Measurements from ENCODE around the gene ABTB2. TPM values are rescaled to one million over a fixed set of nuclear protein-coding genes. Genes with fewer than 3 reads are reported as not detected.

ABTB2 gene
- polyA plus RNA-seq, 2 of the 4 experiments (the other 2 are of a cell fraction): 8.9 to 15.4 TPM

DNA sequence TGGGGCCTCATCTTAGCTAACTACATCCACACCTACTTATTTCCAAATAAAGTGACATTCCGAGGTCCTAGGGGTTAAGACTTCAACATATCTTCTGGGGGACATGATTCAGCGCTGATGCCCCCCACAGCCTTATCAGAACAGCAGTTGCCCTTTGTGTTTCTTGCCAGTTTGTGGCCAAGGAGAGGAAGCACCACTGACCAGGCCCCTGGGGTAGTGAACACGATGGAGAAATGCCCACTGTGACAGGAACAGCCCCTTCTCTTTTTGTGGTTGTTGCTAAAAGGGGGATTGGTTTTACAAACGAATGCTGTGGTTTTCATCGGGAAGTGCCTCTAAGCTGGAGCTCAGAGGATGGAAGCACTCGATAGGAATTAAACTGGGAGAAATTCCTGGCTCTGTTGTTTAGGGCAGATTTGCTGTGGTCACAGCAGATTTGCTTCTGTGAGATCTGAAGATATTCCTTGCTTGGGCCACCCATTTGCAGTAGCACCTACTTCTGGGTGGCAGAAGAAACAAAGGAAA is 88.8 kb downstream of the ABTB2 start (continued):
- TF ChIP-seq TP53 (CRISPR knock-in tag; IDR thresholded peaks at IDR 0.05) (no peak), MAFK (IDR thresholded peaks at IDR 0.05; ENCODE audit: partially characterized antibody) (no peak), ZNF302 (CRISPR knock-in tag; IDR thresholded peaks at IDR 0.05) (no peak), ZC3H11A (IDR thresholded peaks at IDR 0.05) (no peak)
- TF ChIP-seq, protein P1, sequence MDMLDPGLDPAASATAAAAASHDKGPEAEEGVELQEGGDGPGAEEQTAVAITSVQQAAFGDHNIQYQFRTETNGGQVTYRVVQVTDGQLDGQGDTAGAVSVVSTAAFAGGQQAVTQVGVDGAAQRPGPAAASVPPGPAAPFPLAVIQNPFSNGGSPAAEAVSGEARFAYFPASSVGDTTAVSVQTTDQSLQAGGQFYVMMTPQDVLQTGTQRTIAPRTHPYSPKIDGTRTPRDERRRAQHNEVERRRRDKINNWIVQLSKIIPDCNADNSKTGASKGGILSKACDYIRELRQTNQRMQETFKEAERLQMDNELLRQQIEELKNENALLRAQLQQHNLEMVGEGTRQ (IDR thresholded peaks at IDR 0.05): no peak
- TF ChIP-seq, protein P2, sequence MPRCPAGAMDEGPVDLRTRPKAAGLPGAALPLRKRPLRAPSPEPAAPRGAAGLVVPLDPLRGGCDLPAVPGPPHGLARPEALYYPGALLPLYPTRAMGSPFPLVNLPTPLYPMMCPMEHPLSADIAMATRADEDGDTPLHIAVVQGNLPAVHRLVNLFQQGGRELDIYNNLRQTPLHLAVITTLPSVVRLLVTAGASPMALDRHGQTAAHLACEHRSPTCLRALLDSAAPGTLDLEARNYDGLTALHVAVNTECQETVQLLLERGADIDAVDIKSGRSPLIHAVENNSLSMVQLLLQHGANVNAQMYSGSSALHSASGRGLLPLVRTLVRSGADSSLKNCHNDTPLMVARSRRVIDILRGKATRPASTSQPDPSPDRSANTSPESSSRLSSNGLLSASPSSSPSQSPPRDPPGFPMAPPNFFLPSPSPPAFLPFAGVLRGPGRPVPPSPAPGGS (IDR thresholded peaks at IDR 0.05): no peak

DNA sequence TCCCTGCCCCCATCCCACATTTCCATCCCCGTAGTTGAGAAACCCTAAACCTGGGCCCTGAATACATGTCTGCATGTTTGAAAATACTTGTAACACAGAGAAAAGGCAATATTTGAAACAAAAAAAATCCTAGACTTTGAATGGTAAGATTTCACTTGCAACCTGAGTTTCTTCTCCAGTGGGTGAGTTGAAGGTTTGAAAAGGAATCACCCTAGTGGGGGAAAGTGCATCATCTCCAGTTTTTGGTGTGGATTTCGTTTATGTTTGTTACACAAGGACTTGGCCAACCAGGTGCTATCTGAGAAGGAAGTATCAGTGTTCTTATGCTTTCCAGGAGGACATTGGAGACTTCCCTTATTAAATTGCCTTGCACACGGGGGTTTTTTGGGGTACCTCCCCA is 90.4 kb downstream of the ABTB2 start:
- POLR2A ChIA-PET: no interaction called here
- H3K4me1 ChIP-seq: peaks cover 56% of the 10 kb centered on the region
- CTCF ChIA-PET: no interaction called here

More for the DNA sequence above, 90.4 kb downstream of the ABTB2 start:
- Histone ChIP-seq H3K9me3 (no peaks in the 10 kb centered on the region), H3K4me3 (no peak overlapping the region), H3K27ac (peak overlapping the region; percentile 56 to 77; a peak in 4 of 6 replicates), H3K4me2 (peak overlapping the region; percentile 62; the same call in 2 of the 3 replicates)
- TF ChIP-seq CBX2 (IDR thresholded peaks at IDR 0.05; ENCODE audit: borderline replicate concordance, low read depth) (no peak), ZC3H11A (IDR thresholded peaks at IDR 0.05) (no peak), JUNB (IDR thresholded peaks at IDR 0.05) (no peak), ZFP36 (IDR thresholded peaks at IDR 0.05; ENCODE audit: borderline replicate concordance, partially characterized antibody) (no peak), HEYL (CRISPR knock-in tag; IDR thresholded peaks at IDR 0.05) (no peak), PHF8 (IDR thresholded peaks at IDR 0.05; ENCODE audit: borderline replicate concordance, low read depth) (no peak), EHF (CRISPR knock-in tag; IDR thresholded peaks at IDR 0.05) (no peak), HDAC2 (IDR thresholded peaks at IDR 0.05) (no peak), SREBF2 (IDR thresholded peaks at IDR 0.05) (no peak), CEBPB (IDR thresholded peaks at IDR 0.05) (no peak), RFX5 (IDR thresholded peaks at IDR 0.05) (no peak), HMGXB4 (CRISPR knock-in tag; IDR thresholded peaks at IDR 0.05; ENCODE audit: borderline replicate concordance) (no peak), CBX8 (IDR thresholded peaks at IDR 0.05) (no peak), HOXB13 (CRISPR knock-in tag; IDR thresholded peaks at IDR 0.05; ENCODE audit: low read depth) (no peak), EP300 (IDR thresholded peaks at IDR 0.05) (no peak), TFCP2L1 (CRISPR knock-in tag; IDR thresholded peaks at IDR 0.05) (no peak)
- TF ChIP-seq, protein P3, sequence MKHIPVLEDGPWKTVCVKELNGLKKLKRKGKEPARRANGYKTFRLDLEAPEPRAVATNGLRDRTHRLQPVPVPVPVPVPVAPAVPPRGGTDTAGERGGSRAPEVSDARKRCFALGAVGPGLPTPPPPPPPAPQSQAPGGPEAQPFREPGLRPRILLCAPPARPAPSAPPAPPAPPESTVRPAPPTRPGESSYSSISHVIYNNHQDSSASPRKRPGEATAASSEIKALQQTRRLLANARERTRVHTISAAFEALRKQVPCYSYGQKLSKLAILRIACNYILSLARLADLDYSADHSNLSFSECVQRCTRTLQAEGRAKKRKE (CRISPR knock-in tag; IDR thresholded peaks at IDR 0.05; ENCODE audit: low read depth): no peak
- TF ChIP-seq, protein P2 (IDR thresholded peaks at IDR 0.05): no peak
- TF ChIP-seq, protein P4, sequence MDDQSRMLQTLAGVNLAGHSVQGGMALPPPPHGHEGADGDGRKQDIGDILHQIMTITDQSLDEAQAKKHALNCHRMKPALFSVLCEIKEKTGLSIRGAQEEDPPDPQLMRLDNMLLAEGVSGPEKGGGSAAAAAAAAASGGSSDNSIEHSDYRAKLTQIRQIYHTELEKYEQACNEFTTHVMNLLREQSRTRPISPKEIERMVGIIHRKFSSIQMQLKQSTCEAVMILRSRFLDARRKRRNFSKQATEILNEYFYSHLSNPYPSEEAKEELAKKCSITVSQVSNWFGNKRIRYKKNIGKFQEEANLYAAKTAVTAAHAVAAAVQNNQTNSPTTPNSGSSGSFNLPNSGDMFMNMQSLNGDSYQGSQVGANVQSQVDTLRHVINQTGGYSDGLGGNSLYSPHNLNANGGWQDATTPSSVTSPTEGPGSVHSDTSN (IDR thresholded peaks at IDR 0.05): no peak
- no peak for FAIRE-seq
- no peak for DNase-seq (ENCODE audit: low read depth in 1 of 2, low spot score in 1 of 2)
- no peak for ATAC-seq
- WGBS (ENCODE audit: missing lambda C conversion rate): 67% methylated on average over 3 of the region's 3 CpGs

All from A549 (cell line).